PC-9 (cell line): ENCODE measurements around the gene CFAP119. TPM values are rescaled to one million over a fixed set of nuclear protein-coding genes. Genes with fewer than 3 reads are reported as not detected.

ENCODE experiments used
- BruUV-seq: library from RNA; stranded (reverse); fragments of 400-500 nt; replicated peaks from 2 replicates; lab custom pipeline; 2021; lab: Mats Ljungman, UMichigan
- CTCF ChIA-PET: fragments of 300-600 bp; sonication (Branson Sonifier 250); formaldehyde crosslinking; loops from one replicate; lab custom pipeline; 2022; ENCODE audit warnings: antibody characterized with exemption; lab: Charles Lee
- POLR2A ChIA-PET: fragments of 300-600 bp; sonication (Branson Sonifier 250); formaldehyde crosslinking; loops from one replicate; lab custom pipeline; 2022; ENCODE audit warnings: antibody characterized with exemption; ENCODE audit not compliant: unreplicated experiment; lab: Charles Lee
- DNase-seq, 2 experiments: peaks; one replicate each; pipeline versions ENCODE4 v3.0.0 to v3.0.0-alpha.2; 2015 to 2022; ENCODE audit warnings: mixed read lengths in 1 of 2
- H2AFZ ChIP-seq: fragments of 200-600 bp; sonication (generic); 2 replicates; pipeline ENCODE4 v1.8.1; 2017; ENCODE audit warnings: antibody characterized with exemption
- H3F3A ChIP-seq: fragments of 200-600 bp; sonication (generic); 2 replicates; pipeline ENCODE4 v1.8.1; 2017; ENCODE audit warnings: antibody characterized with exemption, mild to moderate bottlenecking, low read depth; ENCODE audit not compliant: insufficient read depth
- H3K27ac ChIP-seq: fragments of 200-600 bp; sonication (generic); 2 replicates; pipeline ENCODE4 v1.6.1; 2016; ENCODE audit warnings: mixed run types
- H3K27me3 ChIP-seq: fragments of 200-600 bp; sonication (generic); 2 replicates; pipeline ENCODE4 v1.6.1; 2016; ENCODE audit warnings: low read depth, mixed run types; ENCODE audit not compliant: insufficient read depth
- H3K36me3 ChIP-seq: fragments of 200-600 bp; sonication (generic); 2 replicates; pipeline ENCODE4 v1.6.1; 2016; ENCODE audit warnings: low read depth, mixed run types
- H3K4me1 ChIP-seq: fragments of 200-600 bp; sonication (generic); replicated peaks from 2 replicates; pipeline ENCODE4 v1.6.1; 2016; ENCODE audit warnings: mixed run types; ENCODE audit not compliant: insufficient read depth
- H3K4me2 ChIP-seq: fragments of 200-600 bp; sonication (generic); 2 replicates; pipeline ENCODE4 v1.6.1; 2017; ENCODE audit warnings: mixed run types
- H3K4me3 ChIP-seq: fragments of 200-600 bp; sonication (generic); 2 replicates; pipeline ENCODE4 v1.6.1; 2016; ENCODE audit warnings: mixed run types
- H3K79me2 ChIP-seq: fragments of 200-600 bp; sonication (generic); 2 replicates; pipeline ENCODE4 v1.6.1; 2017; ENCODE audit warnings: low read depth, mixed run types
- H3K9me2 ChIP-seq: fragments of 200-600 bp; sonication (generic); 2 replicates; pipeline ENCODE4 v1.8.1; 2017; ENCODE audit warnings: mild to moderate bottlenecking; ENCODE audit not compliant: insufficient read depth
- H3K9me3 ChIP-seq: fragments of 200-600 bp; sonication (generic); 2 replicates; pipeline ENCODE4 v1.8.1; 2016; ENCODE audit warnings: low read depth; ENCODE audit not compliant: insufficient read depth
- H4K20me1 ChIP-seq: fragments of 200-600 bp; sonication (generic); 2 replicates; pipeline ENCODE4 v1.8.1; 2017; ENCODE audit not compliant: insufficient read depth
- CTCF ChIP-seq: fragments of 200-600 bp; sonication (generic); conservative IDR thresholded peaks from 2 replicates; pipeline ENCODE4 v1.6.1; 2017; ENCODE audit warnings: mixed run types, antibody characterized with exemption, mild to moderate bottlenecking, moderate library complexity
- EZH2 ChIP-seq: fragments of 200-600 bp; sonication (generic); IDR thresholded peaks from 2 replicates; pipeline ENCODE4 v1.8.0; 2017; ENCODE audit warnings: antibody characterized with exemption, low read depth
- intact Hi-C: fragments of 100-400 bp; cut with micrococcal nuclease; formaldehyde crosslinking; loops from one replicate; pipeline ENCODE4 v1.10.0; 2022; ENCODE audit not compliant: unreplicated experiment
- total RNA-seq: library from RNA; stranded (reverse); gene quantifications from 2 replicates; pipeline ENCODE4 v1.2.3, GENCODE V29; 2021

The CFAP119 gene
- total RNA-seq, 1 experiment from 2014 or later, result 19.9 TPM

- DNase-seq, result no peak
- H3K27ac ChIP-seq, result no peak overlapping the region
- H3K4me1 ChIP-seq, result peaks cover 13% of the 10 kb centered on the region
- BruUV-seq, result no TSS peak
- ChIA-PET CTCF (interaction anchor here (0.6 kb wide), 1 partner anchor 174 kb away, joined by 3 read pairs; no protein-coding TSS in a partner anchor), POLR2A (interaction anchor here (0.5 kb wide), 1 partner anchor 141 kb away, joined by 5 read pairs; no protein-coding TSS in a partner anchor)
- no peaks in the 10 kb centered on the region for H3K27me3 ChIP-seq
- H3K4me2 ChIP-seq, result no peak overlapping the region
- no peak overlapping the region for H2AFZ ChIP-seq
- peaks cover 60% of the 10 kb centered on the region for H3K36me3 ChIP-seq
- intact Hi-C loops, result loop anchor here (10.0 kb wide), 1 partner anchor 212 kb away; the partner anchor contains the start of gene ZNF764
- peaks cover 25% of the 10 kb centered on the region for H3K79me2 ChIP-seq
- TF ChIP-seq CTCF, result no peak
- no peak for TF ChIP-seq EZH2
- no peaks in the 10 kb centered on the region for H3K9me2 ChIP-seq
- no peaks in the 10 kb centered on the region for H3K9me3 ChIP-seq
- no peak overlapping the region for H3K4me3 ChIP-seq
- H4K20me1 ChIP-seq, result peaks cover 14% of the 10 kb centered on the region
- peaks cover 18% of the 10 kb centered on the region; the same call in 1 of the 2 replicates for H3F3A ChIP-seq
Observed at GRCh38 chr16:30766933-30767284, 5.0 kb upstream of the CFAP119 start.

- H3K4me3 ChIP-seq, result no peak overlapping the region
- no peak overlapping the region for H3K27ac ChIP-seq
- DNase-seq, result no peak
- no peak overlapping the region for H2AFZ ChIP-seq
- intact Hi-C loops, result loop anchor here (10.0 kb wide), 1 partner anchor 212 kb away; the partner anchor contains the start of gene ZNF764
- H3K9me2 ChIP-seq, result no peaks in the 10 kb centered on the region
- no peaks in the 10 kb centered on the region for H3K9me3 ChIP-seq
- H3F3A ChIP-seq, result peaks cover 22% of the 10 kb centered on the region; the same call in 1 of the 2 replicates
- peaks cover 60% of the 10 kb centered on the region for H3K36me3 ChIP-seq
- no TSS peak for BruUV-seq
- peaks cover 14% of the 10 kb centered on the region for H4K20me1 ChIP-seq
- H3K4me1 ChIP-seq, result peaks cover 13% of the 10 kb centered on the region
- ChIA-PET CTCF (no interaction called here), POLR2A (interaction anchor here (0.5 kb wide), 1 partner anchor 142 kb away, joined by 5 read pairs; no protein-coding TSS in a partner anchor)
- H3K79me2 ChIP-seq, result peaks cover 25% of the 10 kb centered on the region
- no peak overlapping the region for H3K4me2 ChIP-seq
- H3K27me3 ChIP-seq, result no peaks in the 10 kb centered on the region
- no peak for TF ChIP-seq EZH2
- TF ChIP-seq CTCF, result no peak
Observed at GRCh38 chr16:30766206-30766932, 4.5 kb upstream of the CFAP119 start.

DNA sequence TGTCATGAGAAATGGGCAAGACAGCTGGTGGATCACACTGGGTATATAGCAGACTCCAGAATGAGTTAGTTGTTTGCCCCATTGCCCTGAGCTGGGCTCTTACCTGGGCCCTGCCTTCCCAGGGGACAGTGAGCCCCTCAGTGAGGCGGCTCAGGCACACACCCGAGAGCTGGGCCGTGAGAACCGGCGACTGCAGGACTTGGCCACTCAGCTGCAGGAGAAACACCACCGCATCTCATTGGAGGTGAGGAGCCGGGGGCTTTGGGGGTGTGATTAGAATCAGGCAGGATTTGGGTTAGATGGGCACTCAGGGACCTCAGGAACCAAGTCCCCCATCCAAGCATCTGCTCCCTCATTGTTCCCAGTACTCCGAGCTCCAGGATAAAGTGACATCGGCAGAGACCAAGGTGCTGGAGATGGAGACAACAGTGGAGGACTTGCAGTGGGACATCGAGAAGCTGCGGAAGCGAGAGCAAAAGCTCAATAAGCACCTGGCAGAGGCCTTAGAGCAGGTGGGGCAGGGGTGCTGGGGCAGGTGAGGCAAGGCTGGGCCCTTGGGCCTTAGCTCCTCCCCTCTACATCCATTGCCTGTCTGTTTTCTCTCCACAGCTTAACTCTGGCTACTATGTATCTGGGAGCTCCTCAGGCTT, 3.1 kb upstream of the CFAP119 start:
- Histone ChIP-seq H3K4me1 (peaks cover 24% of the 10 kb centered on the region), H4K20me1 (peaks cover 11% of the 10 kb centered on the region), H3K4me3 (no peak overlapping the region), H2AFZ (no peak overlapping the region), H3K27ac (no peak overlapping the region), H3F3A (peaks cover 28% of the 10 kb centered on the region; the same call in 1 of the 2 replicates), H3K9me2 (no peaks in the 10 kb centered on the region), H3K79me2 (peaks cover 34% of the 10 kb centered on the region), H3K36me3 (peaks cover 54% of the 10 kb centered on the region), H3K9me3 (no peaks in the 10 kb centered on the region), H3K4me2 (no peak overlapping the region), H3K27me3 (no peaks in the 10 kb centered on the region)
- no TSS peak for BruUV-seq
- CTCF ChIA-PET, result interaction anchor here (0.6 kb wide), 1 partner anchor 1117 kb away, joined by 3 read pairs; no protein-coding TSS in a partner anchor
- no peak for DNase-seq
- POLR2A ChIA-PET, result no interaction called here
- TF ChIP-seq EZH2 (no peak), CTCF (no peak)
- intact Hi-C loops, result loop anchor here (10.0 kb wide), 1 partner anchor 210 kb away; the partner anchor contains the start of gene ZNF764
